ENCODE data around the gene PTPRE.

Gene PTPRE

GRCh38 chr10:128110339-128110738 lies 203.4 kb downstream of the PTPRE start:
- TF ChIP-seq GATA2 (IDR thresholded peaks at IDR 0.05; ENCODE audit: low read depth, low read length) (no peak), GATA3 (IDR thresholded peaks at IDR 0.05; ENCODE audit: low read depth, low read length) (no peak)

DNA sequence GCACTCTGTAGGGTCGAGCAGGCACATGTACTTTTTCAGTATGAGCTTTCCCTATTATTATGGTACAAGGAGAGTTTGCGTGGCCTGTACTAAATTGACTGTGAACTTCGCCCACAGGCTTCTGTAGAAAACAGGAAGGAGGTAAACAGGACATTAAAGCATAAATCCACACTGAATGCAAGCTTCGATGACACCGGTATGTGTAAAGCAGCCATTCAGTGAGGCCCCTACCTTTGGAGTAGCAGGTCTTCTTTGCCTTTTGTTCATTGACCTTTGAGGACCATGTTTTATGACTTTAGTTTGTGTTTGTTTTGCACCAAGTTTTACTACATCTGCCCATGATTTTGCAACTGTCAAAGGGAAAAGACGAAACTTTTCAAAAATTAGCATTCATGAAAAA lies 204.8 kb downstream of the PTPRE start:
- TF ChIP-seq GATA2 (IDR thresholded peaks at IDR 0.05; ENCODE audit: low read depth, low read length) (no peak), GATA3 (IDR thresholded peaks at IDR 0.05; ENCODE audit: low read depth, low read length) (no peak)

DNA sequence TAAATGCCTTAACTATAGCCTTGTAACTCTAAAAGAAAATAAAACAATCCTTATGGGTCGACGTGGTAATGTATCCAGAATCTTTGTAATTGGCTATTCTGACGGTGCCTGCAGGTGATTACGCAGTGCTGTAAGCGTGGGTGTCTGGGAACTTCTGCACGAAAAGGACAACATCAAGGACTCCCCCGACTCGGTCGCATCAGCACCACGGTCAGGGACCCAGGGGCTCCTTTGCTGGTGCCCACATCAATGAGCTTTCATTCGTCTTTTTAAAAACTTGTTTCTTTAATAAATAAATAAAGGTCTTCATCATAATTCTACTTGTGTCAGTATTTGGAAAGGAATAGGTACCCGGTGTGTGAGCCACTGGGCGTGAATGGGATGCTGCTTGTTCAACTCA lies 206.1 kb downstream of the PTPRE start:
- TF ChIP-seq GATA3 (IDR thresholded peaks at IDR 0.05; ENCODE audit: low read depth, low read length) = no peak
- TF ChIP-seq GATA2 (IDR thresholded peaks at IDR 0.05; ENCODE audit: low read depth, low read length) = no peak

GRCh38 chr10:128114901-128115300 lies 208.0 kb downstream of the PTPRE start:
- TF ChIP-seq GATA2 (IDR thresholded peaks at IDR 0.05; ENCODE audit: low read depth, low read length) (no peak), GATA3 (IDR thresholded peaks at IDR 0.05; ENCODE audit: low read depth, low read length) (no peak)

- TF ChIP-seq GATA2 (IDR thresholded peaks at IDR 0.05; ENCODE audit: low read depth, low read length) (no peak), GATA3 (IDR thresholded peaks at IDR 0.05; ENCODE audit: low read depth, low read length) (no peak)
These were observed 208.5 kb downstream of the PTPRE start for GRCh38 chr10:128115356-128115755.

- TF ChIP-seq GATA2 (IDR thresholded peaks at IDR 0.05; ENCODE audit: low read depth, low read length) = no peak
- no peak for TF ChIP-seq GATA3 (IDR thresholded peaks at IDR 0.05; ENCODE audit: low read depth, low read length)
These were observed 209.3 kb downstream of the PTPRE start for GRCh38 chr10:128116187-128116586.

- TF ChIP-seq GATA3 (IDR thresholded peaks at IDR 0.05; ENCODE audit: low read depth, low read length) (no peak), GATA2 (IDR thresholded peaks at IDR 0.05; ENCODE audit: low read depth, low read length) (no peak)
These were observed 210.1 kb downstream of the PTPRE start for GRCh38 chr10:128116851-128117615.

DNA sequence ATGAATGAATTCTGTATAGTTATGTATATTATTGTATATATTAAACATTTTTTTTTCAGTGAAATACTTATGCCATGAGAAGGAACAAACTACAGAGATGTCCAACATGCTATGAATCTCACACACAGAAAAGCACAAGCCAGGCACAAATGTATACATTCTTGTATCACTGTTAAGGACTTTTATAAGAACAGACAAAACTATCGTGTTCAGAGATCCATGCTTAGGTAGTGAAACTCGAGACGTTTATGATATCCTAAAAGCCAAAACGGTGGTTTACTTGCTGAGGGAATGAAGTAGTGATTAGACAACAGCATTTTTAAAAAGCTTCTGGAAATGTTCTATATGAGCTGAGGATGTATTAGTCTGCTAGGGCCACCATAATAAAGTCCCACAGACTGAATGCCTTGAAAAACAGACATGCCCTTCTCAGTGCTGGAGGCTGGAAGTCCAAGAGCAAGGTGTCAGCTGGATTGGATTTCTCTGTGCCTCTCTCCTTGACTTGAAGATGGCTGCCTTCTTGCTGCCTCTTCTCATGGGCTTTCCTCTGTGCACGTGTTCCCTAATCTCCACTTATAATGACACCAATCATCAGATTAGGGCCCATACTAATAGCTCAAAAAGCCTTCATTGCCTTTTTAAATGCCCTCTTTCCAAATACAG lies 215.0 kb downstream of the PTPRE start:
- TF ChIP-seq GATA3 (IDR thresholded peaks at IDR 0.05; ENCODE audit: low read depth, low read length) (no peak), GATA2 (IDR thresholded peaks at IDR 0.05; ENCODE audit: low read depth, low read length) (no peak)

DNA sequence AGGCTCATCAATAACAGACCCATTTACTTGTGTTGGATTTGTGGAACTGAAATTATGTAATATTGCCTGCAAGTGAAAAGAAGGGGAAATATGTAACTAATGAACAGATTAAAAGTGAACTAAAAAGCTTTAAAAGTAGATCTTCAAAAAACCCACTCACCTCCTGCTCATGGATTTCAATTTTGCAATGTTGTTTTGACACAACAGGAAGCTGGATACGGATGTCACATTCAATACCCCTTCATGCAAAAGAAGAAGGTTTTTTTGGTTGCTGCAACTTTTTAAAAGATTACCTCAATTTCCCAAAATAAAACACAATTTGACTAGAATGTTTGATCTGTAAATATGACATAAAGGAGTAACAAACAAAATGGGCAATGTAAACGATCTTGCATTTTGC lies 216.0 kb downstream of the PTPRE start:
- no peak for TF ChIP-seq GATA2 (IDR thresholded peaks at IDR 0.05; ENCODE audit: low read depth, low read length)
- TF ChIP-seq GATA3 (IDR thresholded peaks at IDR 0.05; ENCODE audit: low read depth, low read length) = no peak

DNA sequence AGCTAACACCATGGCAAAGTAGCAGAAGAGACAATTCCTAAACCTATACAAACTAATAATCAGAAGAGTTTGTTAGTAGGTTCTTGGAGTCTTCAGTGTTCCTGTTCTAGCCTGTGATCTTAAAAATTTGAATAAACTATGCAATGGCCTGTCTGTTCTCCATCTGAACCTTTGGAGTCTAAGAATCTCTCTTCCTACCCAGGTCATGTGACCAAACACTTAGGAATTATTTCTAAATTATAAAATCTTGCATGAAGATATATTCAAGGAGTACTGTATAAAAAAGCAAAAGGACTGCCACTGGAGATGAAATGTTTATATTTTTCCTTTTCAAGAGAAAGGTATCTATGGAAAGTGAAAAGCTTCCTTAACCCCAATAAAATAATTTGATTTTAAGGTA lies 216.9 kb downstream of the PTPRE start:
- no peak for TF ChIP-seq GATA3 (IDR thresholded peaks at IDR 0.05; ENCODE audit: low read depth, low read length)
- TF ChIP-seq GATA2 (IDR thresholded peaks at IDR 0.05; ENCODE audit: low read depth, low read length) = no peak

- TF ChIP-seq GATA3 (IDR thresholded peaks at IDR 0.05; ENCODE audit: low read depth, low read length) (no peak), GATA2 (IDR thresholded peaks at IDR 0.05; ENCODE audit: low read depth, low read length) (no peak)
These were observed 218.0 kb downstream of the PTPRE start for GRCh38 chr10:128124813-128125403.

- TF ChIP-seq GATA2 (IDR thresholded peaks at IDR 0.05; ENCODE audit: low read depth, low read length) (no peak), GATA3 (IDR thresholded peaks at IDR 0.05; ENCODE audit: low read depth, low read length) (no peak)
These were observed 218.6 kb downstream of the PTPRE start for GRCh38 chr10:128125416-128125943.

DNA sequence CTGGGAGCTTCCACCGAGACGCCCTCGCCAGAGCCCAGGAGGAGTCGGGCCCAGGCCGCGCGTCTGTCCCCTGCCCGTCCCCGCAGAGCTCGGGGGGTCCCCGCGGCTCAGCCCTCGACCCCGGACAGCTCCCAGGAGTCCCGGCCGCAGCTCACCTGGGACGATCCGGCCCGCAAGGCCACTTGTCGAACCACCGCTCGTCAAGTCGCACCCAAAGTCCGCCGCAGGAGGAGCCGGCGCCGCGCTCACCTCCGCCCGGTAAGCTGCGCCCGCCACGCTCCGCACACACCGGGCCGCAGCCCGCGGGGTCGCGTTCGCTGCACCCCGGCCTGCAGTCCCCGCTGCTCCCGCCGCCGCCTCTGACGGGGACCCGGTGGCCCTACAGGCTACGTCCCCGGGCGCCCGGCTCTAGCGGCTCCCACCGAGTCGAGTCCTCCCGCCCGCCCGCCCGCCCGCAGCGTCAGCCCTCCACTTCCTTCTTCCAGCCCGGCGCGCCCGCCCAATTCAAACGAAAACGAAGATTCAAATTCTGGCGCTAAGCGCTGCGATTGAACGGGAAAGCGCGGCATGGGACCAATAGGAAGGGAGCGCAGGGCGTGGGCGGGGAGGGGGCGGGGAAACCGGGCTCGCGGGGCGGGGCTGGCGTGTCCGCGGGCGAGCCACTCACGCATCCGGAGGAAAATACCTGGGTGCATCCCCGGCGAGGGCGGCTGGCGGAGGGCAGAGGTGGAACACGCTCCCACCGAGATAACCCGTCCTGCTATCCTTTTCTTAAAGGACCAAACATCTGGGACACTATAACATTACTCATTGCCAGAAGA lies 219.3 kb downstream of the PTPRE start, which contains the start of gene MKI67:
Gene MKI67 (minus strand): TSS at position 480 of the 821 bp plus-strand sequence. CDS start 756 bp downstream, outside the sequence.
- TF ChIP-seq GATA2 (IDR thresholded peaks at IDR 0.05; ENCODE audit: low read depth, low read length) (no peak), GATA3 (IDR thresholded peaks at IDR 0.05; ENCODE audit: low read depth, low read length) (no peak)

DNA sequence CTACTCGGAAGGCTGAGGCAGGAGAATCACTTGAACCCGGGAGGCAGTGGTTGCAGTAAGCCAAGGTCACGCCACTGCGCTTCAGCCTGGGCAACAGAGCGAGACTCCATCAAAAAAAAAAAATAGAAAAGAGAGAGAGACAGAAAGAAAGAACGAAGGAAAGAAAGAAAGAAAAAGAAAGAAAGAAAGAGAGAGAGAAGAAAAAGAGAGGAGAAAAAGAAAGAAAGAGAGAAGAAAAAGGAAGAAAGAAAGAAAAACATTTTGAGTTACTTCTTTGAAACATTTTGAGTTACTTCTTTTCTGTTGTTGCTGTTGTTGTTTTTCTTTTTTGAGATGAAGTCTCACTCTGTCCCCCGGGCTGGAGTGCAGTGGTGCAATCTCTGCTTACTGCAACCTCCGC lies 221.7 kb downstream of the PTPRE start:
- TF ChIP-seq GATA2 (IDR thresholded peaks at IDR 0.05; ENCODE audit: low read depth, low read length) = no peak
- no peak for TF ChIP-seq GATA3 (IDR thresholded peaks at IDR 0.05; ENCODE audit: low read depth, low read length)

Measured in SH-SY5Y (cell line).